Brain microvascular endothelial cell (primary cell): Measurements from ENCODE around the gene CPTP.

ENCODE experiments used
- DNase-seq: peaks from one replicate; pipeline ENCODE4 v3.0.0-alpha.2; 2020
- H3K27ac ChIP-seq: fragments of 250-450 bp; sonication (Bioruptor Pico); 2 replicates; pipeline ENCODE4 v1.5.1; 2020; ENCODE audit warnings: mild to moderate bottlenecking, moderate library complexity
- H3K27me3 ChIP-seq: fragments of 250-450 bp; sonication (Bioruptor Pico); replicated peaks from 2 replicates; pipeline ENCODE4 v1.5.1; 2020; ENCODE audit warnings: mild to moderate bottlenecking
- H3K36me3 ChIP-seq: fragments of 250-450 bp; sonication (Bioruptor Pico); replicated peaks from 2 replicates; pipeline ENCODE4 v1.5.1; 2020; ENCODE audit warnings: mild to moderate bottlenecking
- H3K4me3 ChIP-seq: 2 replicates; pipeline ENCODE4 v1.5.1; 2011; ENCODE audit warnings: low read depth, mild to moderate bottlenecking, control low read depth, low read length, moderate library complexity
- in situ Hi-C: cut with HindIII; loops from 2 replicates; pipeline ENCODE4 v1.10.0; 2017; ENCODE audit warnings: low sequenced_read_pairs, low pct_ligation_motif_present
- TF ChIP-seq, protein P1 (sequence below): IDR thresholded peaks from 2 replicates; pipeline ENCODE4 v1.5.1; 2011; ENCODE audit warnings: low read depth, mild to moderate bottlenecking, moderate library complexity, low read length, control low read depth, inconsistent platforms; ENCODE audit errors: missing control alignments

The CPTP gene

DNA sequence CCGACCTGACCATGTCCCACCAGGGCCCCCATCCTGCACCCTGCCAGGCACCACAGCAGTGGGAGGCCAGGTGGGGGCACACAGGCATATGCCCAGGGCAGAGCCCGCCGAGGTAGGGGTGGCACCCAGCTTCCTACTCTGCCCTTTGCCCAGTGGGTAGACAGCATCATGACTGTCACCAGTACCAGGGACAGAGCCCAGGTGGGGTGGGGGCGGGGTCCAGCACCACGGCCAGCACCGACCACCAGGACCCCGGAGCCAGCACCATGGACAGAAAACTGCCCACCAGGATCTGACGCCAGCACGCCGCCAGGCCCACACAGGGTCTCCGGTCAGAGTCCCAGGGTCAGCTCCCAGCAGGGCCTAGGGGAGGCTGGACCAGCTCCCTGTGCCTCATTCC, 10.2 kb downstream of the CPTP start:
- no peak overlapping the region for H3K27ac ChIP-seq
- TF ChIP-seq, protein P1, sequence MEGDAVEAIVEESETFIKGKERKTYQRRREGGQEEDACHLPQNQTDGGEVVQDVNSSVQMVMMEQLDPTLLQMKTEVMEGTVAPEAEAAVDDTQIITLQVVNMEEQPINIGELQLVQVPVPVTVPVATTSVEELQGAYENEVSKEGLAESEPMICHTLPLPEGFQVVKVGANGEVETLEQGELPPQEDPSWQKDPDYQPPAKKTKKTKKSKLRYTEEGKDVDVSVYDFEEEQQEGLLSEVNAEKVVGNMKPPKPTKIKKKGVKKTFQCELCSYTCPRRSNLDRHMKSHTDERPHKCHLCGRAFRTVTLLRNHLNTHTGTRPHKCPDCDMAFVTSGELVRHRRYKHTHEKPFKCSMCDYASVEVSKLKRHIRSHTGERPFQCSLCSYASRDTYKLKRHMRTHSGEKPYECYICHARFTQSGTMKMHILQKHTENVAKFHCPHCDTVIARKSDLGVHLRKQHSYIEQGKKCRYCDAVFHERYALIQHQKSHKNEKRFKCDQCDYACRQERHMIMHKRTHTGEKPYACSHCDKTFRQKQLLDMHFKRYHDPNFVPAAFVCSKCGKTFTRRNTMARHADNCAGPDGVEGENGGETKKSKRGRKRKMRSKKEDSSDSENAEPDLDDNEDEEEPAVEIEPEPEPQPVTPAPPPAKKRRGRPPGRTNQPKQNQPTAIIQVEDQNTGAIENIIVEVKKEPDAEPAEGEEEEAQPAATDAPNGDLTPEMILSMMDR, result no peak
- H3K36me3 ChIP-seq, result peaks cover 25% of the 10 kb centered on the region
- H3K4me3 ChIP-seq, result no peak overlapping the region
- H3K27me3 ChIP-seq, result no peaks in the 10 kb centered on the region
- in situ Hi-C loops, result no loop called here
- no peak for DNase-seq

DNA sequence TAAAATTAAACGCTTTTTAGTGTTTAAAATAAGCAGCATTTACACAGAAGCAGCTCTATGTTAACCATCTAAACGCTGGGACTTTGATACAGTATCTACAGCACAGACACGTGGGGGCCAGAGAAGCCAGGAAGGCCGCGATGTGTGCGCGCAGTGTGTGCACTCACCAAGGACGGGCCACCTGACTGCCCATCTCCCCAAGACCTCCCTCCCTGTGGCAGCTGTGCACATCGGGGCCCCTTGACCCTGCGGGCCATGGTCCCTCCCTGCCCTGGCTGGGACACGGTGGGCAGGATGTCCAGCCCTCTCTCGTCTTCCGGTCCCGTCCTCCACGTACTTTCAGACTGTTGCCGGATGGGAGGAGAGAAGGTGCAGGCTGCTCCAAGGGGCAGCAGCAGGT, 10.7 kb downstream of the CPTP start:
- DNase-seq, result no peak
- TF ChIP-seq, protein P1, result no peak
- Histone ChIP-seq H3K27ac (no peak overlapping the region), H3K4me3 (no peak overlapping the region), H3K27me3 (no peaks in the 10 kb centered on the region), H3K36me3 (peaks cover 28% of the 10 kb centered on the region)
- in situ Hi-C loops, result no loop called here

DNA sequence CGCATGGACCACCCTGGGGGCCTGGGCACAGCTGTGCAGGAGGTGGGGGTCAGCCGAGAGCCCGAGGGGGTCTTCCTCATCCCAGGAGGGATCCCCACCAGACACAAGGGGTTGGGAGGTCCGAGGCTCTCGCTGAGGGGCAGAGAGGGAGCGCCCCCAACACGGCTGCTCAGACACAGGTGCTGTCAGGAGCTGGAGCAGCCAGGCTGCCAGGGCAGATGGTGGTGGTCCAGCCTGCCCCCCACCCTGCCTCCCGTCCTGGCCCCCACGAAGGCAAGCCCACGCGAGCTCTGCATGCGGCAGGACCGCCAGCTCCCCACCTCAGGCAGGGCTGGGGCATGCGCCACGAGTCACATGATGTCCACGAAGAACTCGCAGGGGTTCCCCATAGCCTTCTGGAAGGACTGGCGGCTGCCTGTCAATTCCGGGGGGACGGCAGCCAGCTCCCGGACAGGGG, 11.2 kb downstream of the CPTP start:
- TF ChIP-seq, protein P1, result no peak
- Histone ChIP-seq H3K27ac (no peak overlapping the region), H3K4me3 (no peak overlapping the region), H3K27me3 (no peaks in the 10 kb centered on the region), H3K36me3 (peaks cover 31% of the 10 kb centered on the region)
- DNase-seq, result no peak
- in situ Hi-C loops, result no loop called here

DNA sequence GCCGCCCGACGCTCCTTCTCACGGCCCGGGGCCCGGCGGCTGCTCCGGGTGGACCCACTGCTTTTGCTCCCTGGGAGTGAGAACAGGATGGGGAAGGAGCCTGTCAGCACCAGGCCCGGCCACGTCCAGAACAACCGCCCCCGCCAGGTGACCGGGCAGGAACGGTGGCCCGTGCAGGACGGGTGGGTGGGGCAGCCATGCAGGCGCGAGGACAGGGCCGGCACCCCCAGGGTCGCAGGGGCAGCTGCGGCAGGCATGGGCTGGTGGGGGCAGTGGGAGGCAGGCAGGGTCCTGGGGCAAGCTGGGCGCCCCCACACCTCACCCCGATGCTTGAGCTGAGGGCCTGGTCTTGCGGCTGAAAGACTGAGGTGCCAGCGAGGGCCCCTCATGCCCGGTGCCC, 11.8 kb downstream of the CPTP start:
- peaks cover 34% of the 10 kb centered on the region for H3K36me3 ChIP-seq

DNA sequence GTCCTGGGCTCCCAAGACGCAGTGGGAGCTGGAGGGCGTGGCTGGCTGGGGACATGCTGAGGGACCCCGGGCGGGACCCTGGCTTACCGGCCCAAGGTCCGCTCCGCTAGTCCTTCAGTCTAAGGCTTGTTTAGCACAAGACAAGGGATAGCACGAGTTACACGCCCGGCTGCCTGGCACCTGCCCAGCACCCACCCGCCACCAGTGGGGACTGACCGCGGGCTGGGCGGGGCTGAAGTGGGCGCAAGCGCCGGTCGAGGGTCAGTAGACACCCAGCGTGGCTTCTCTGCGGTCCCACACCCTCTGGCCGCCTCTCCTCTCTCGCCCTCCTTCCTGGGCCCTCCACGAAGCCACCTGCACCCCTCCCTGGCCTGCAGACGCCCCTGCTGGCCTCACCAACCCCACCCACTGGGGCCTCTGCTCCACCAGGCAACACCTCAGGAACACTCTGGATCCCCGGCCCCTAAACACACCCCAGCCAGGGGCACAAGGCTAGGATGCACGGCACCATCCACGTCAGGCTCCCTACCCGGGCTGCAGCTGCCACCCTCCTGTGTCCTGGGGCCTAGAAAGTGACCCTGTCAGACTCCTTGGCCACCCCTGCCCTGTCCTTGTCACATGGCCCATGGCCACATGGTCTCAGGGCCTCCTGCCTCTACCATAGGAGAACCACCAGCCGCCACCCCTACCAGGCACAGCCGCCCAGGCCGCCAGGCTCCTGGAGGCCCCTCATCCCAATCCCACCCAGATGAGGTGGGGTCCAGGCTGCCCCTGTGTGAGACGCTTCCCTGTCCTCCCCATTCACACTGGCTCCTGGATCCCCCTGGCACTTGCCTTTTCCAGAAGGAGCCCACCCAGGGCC, 12.6 kb downstream of the CPTP start:
- Histone ChIP-seq H3K36me3 (peaks cover 39% of the 10 kb centered on the region), H3K4me3 (no peak overlapping the region), H3K27me3 (no peaks in the 10 kb centered on the region), H3K27ac (no peak overlapping the region)
- no peak for DNase-seq
- TF ChIP-seq, protein P1, result no peak
- in situ Hi-C loops, result no loop called here

More for the DNA sequence above, 11.8 kb downstream of the CPTP start:
- Histone ChIP-seq H3K27me3 (no peaks in the 10 kb centered on the region), H3K27ac (no peak overlapping the region), H3K4me3 (no peak overlapping the region)
- in situ Hi-C loops, result no loop called here
- DNase-seq, result no peak
- TF ChIP-seq, protein P1, result no peak
